ENCODE results near the gene NRXN2.

The NRXN2 gene

DNA sequence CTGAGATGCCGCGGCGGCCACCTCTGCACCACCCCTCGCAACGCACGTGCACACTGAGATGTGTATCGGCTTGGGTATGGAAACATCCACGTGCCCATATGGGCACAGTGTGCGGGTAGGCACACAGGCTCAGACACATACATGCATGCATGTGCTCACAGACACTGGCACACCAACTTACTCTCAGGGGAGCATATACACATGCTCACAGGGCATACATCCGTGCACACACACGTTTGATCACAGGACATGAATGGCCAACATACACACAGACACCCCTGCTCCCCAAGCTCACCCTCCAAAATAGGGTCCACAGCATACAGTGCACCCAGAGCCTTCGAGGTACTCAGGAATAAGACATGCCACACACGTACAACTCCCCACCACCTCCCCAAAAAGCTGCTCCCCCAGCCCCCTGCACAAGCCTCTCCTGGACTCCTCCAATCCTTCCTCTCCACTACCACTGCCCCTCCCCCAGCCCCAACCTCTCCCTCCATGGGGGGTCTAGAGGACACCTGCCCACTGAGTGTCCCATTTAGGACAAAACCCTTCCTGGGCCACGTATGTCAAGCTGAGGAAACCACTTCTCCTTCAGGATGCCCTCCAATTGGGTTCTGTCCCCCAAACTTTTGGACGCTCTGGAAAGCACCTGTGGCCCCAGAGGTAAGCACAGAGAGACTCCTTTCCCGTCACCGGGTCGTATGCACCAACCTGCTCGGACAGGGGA is 78.9 kb downstream of the NRXN2 start:
- peak; percentile 61 for DNase-seq

DNA sequence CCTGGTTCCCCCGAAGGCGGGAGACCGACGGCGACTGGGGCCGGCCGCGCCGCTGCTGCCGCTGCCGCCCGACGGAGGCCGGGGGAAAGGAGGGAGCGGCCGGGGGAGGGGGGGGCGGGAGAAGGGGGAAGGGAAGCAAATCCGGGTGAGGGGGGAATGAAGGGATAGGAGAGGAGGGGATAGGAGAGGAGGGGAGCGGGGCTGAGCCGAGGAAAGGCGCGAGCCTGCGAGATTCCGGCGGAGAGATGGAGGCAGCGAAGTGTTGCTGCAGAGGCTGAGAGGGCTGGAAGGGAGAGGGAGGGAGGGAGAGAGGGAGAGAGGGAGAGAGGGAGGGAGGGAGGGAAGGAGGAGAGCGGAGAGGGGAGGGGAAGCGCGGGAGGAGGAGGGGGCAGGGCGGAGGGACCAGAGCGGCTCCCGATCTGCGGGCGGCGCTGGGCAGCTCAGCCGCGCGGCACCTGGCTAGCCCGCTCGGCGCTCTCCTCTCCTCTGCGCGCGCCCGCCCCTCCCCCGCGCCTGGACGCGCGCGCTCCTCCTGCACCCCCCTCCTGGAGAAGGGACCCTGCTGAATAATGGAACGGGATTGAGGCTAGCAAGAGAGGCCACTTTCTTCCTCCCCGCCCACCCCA is 79.6 kb downstream of the NRXN2 start:
- peak; percentile 88 for DNase-seq

DNA sequence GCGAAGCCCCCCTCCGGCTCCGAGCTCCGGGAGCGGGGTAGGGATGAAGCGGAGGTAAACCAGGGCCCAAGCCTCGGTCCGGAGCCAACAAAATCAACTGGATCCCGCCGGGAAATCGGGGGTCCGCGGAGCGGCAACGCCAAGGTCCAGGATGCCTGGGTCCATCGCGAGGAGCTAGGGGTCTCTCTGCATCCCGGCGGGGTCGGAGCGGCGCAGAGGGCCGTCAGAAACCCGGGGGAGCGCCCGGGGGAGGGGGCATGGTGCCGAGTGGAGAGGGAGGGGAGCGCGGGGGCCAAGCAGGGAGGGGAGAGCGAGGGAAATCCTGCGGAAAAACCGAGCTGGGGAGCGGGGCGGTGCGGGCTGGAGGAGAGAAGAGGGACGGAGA is 80.1 kb downstream of the NRXN2 start:
- DNase-seq, result peak; percentile 30

DNA sequence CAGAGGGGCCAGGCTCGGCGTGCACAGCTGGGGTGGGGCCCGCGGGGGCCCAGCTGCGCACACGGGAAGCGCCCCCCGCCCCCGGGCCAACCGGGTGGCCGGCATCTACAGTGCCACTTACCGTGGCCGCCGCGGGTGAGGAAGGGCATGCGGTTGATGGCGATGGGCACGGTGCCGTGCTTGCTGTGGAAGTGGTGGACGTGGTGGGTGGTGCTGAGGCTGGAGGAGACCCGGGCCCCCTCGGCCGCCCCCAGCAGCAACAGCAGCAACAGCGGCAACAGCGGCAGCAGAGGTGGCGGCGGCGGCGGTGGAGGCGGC is 80.6 kb downstream of the NRXN2 start:
- DNase-seq, result peak; percentile 19

DNA sequence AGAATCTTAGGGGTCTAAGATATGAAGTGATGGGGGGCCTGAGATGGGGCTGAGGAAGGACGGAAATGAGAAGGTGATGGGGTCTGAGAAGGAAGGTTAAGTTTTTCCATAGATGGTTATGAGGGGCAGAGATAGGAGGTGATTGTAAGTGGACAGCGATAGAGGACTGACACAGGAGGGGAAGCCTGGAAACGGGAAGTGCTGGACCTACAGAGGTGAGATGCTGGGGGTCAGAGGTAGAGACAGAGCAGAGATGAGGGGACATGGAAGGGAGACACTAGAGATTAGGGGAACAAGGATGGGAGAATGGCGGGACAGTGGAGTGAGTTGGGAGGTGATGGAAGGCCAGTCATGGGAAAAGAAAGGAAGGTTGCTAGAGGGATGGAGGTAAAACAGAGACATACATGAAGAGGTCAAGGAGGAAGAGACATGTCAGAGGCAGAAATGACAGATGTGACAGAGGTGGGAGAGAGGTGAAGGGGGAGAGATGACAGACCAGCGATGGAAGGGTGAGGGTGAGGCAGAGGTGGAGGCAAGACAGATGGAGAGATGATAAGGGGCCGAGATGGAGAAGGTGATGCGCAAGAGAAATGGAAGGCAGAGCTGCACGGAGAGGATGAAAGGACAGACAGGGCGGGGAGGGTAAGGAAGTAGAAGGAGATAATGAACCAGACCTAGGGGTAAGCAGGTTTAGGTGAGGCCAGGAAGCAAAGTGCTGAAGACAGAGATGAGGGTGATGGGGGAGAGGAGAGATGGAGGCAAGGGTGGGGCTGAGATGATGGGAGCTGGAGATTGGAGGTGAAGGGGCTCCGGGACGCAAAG is 81.2 kb downstream of the NRXN2 start:
- DNase-seq, result no peak

DNA sequence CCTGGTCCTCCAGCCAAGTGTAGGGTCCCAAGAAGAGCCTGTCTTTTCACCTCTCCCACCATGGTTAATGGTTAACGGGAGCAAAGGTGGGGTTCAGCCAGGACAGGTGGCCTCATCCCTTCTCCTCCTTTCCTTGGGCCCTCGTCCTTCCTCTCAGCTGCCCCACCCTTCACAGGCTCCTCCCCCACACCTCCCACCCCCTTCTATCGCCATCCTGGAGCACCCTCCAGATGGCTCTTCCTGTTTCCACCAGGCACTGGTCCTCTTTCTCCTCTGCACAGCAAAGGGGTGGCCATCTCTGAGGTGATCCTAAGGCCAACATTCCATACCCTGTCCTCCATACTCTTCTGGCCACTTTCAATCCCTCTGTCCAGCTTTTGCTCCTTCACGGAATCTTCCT is 83.1 kb downstream of the NRXN2 start:
- DNase-seq, result no peak

DNA sequence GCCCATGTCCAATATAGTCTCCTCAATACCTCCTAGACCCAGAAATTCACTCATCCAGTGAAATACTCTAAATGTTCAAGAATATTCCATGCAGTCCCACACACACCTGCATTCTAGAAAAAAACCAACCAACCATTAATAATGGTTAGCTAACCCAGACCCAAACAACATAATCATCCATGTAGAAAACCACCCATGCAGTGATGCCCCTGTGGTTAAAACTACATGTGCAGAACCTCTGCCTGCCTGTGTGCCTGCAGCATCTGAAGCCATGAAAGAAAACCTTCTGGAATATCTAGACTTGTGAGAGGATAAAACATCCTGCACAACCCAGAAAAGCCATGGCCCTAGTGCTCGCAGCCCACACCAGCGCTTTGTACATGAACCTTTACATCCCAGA is 84.2 kb downstream of the NRXN2 start:
- DNase-seq, result no peak

DNA sequence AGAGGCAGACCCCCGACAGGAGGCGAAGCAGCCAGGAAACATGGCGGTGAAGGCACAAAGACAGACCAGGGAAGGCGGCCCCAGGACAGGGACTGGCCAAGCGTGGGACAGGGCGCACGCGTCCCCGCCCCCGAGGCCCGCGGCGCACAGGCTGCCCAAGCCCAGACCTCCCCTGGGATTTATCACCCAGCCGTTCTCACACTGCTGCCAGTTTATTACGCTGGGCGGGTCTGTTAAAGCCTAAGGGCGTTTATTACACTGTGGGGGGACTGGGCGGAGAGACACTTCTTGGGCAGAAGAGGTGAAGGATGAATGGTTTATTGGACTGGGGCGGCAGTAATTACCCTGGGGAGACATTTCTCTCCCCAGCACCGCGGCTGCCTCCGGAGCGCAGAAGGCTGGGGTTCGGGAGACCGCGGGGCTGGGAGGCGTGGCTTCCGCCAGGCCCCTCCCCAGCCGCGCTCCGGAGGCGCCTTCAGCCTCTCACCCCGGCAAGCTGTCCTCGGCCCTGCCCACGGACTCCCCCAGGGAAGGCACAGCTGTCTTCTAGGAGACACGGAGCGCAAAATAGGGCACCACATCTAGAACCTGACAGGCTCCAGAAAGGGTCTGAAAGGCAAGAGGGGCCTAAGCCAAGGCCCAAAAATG is 84.9 kb downstream of the NRXN2 start:
- peak; percentile 96 for DNase-seq

DNA sequence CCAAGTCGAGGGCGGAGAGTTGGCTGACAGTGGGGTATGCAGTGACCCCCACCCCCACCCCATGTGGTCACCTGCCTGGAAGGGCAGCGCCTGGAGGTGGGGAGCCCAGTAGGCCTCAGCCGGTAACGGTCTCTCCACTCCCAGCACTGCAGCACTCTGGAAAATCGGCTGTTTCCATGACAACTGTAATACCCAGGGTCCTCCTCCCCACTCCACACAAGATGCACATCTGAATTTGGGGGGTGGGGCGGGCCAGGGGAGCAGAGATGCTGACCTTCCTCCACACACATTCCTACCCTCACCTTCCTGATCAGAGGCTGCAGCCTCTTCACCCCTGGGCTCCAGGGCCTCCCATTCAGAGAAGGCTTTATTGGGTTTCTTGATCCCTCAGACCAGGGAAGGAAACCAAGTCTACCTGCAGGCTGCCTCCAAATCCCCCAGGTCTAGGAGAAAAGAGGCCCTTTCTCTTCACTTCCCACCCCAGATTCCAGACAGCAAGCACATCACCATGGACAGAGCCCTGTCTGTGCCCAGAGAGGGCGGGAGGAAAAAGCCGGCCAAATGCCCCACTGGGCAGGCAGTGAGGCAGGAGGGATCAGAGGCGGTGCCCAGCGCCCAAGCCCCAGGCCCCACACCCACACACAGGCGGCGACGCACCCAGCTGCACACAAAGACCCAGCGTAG is 85.5 kb downstream of the NRXN2 start:
- no peak for DNase-seq

DNA sequence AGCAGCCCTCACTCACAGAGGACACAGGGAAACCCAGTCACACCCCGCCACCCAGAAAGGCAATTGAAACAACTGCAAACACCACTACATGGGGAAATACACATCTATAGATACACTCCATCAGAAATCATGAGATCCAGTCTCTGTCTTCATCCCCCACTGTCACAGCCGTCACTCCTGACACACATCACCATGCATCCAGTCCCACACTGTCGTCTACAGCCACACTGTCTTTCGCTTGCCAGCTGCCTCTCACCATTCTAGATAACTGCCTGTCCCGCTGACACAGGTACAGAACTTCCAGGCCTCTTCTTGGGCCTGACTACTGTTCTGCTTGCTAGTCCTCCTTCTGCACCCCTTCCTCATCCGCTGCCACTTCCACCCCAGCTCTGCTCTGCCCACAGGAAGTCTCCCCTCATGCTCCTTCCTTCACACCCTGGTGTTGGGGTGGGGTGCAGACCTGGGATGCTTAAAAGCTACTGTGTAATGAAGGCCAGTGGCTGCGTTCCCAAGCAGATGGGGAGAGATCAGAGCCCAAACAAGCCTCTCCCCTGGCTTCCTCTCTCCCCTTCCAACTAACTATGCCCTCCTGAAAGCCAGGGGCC is 89.3 kb downstream of the NRXN2 start:
- DNase-seq, result no peak

DNA sequence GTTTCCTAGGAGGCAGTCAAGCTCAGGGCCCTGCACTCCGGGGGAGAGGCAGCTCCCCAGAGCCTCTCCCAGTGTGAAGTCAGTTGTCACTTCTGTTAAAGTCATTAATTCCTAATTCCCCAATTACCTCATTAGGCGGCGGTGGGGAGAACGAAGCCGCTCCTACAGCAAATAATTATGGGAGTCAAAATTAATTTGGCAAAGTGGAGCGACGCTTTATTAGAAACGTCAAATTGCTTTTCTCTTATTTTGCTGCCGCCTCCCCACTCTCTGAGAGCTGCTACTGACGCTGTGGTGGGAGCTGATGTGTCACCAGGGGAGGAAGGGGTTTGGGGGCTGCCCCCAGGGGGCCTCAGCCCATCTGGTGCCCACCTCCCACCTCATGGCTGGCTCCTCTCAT is 90.3 kb downstream of the NRXN2 start:
- DNase-seq, result no peak

DNA sequence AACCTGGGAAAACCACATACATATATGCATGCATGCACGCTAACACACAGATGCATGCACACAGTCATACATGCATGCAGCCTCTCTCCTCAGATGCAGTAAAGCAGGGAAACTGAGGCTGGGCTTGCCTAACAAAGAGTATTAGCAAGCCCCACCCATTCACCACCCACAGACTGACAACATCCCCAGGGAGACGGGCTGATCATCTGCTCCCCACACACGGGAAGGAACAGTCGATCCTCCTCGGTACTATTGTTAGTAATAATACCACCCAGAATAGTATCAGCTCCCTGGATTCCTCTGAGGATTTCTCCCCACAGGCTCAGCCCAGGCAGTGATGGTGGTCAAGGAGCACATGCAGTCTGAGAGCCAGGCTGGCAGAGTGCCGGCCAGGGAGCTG is 90.8 kb downstream of the NRXN2 start:
- DNase-seq, result no peak

DNA sequence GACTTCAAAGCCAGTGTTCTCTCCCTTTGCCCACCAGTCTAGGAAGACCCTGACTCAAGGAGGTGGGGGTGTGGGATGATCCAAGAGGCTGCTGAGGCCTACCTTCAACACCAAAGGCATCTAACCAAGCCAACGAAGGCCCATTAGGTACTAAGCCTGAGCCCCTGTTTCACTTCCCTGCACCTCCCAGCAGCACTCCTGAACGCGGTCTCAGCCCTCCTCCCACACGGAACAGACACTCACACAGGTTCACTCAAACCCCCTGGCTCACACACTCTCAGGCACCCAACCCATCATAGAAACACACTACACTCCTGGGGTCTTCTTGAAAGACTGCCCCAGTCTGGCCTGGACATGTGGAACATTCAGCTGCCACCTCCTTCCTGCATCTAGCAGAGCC is 91.3 kb downstream of the NRXN2 start:
- no peak for DNase-seq

DNA sequence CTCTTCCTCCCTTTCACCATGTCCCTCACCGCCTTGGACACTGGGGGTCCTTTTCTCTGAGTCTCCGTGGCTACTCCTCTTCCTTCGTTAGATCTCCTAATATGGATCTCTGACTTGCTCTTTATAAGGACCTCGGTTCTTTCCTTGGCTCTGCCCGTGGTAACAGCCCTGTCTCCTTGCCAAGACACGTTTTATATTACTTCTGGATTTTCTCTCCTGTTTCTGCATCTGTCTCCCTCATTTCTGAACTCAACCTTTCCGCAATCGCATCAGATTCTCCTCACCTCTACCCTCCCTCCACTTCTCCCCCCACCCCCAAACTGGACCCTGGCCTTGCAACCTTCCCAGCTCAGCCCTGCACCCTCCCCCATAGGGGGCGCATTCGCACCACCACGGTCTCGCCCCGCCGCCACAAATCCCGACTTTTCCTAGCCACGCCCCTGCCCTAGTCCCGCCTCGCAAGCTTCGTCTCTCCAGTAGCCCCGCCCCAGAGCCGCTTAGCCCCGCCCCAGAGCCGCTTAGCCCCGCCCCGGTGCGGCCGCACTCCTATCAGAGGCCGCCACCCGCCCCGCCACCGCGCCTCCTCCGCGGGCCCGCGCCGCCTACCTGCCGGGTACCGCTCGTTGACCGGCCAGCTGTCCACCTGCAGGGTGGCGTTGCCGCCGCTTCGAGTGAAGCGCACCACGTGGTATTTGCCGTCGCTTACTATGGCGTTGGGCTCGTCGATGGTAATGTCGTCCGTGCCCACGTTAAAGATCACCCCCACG is 93.0 kb downstream of the NRXN2 start:
- no peak for DNase-seq

DNA sequence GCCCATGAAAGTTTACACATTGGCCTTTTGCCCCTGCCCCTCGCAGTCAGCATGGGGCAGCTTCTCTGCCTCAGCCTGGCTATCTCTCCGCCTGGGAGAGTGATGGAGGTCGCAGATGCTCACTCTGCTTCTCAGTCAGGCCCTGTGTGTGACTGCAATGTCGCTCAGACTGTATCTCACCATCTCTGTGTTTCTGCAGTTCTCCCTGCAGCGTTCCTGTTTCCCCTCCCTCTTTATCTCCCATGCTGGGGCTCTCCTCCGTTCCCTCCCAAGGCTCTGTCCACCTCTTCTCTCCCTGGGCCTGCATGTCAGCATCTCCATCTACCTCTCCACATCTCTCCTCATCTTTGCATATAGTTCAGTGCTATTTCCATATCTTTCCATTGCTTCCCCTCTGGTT is 93.9 kb downstream of the NRXN2 start:
- DNase-seq, result no peak

DNA sequence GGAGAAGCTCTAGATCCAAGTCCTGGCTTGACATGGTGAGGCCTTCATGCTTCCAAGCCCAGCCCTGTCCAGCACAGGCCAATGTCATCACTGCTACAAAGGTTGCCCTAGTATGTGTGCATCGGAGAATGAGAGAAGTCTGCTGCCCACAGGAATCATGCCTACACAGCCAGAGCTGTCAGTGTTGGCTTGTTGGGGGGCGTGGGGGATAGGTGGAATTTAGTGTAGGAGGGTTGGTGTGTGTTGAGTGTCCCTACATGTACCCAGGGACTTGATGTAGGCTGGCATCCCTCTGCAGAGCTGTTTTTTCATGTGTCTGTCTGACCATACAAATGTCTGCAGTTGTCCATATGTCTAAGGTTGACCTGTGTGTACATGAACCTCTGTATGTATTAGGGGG is 94.4 kb downstream of the NRXN2 start:
- no peak for DNase-seq

DNA sequence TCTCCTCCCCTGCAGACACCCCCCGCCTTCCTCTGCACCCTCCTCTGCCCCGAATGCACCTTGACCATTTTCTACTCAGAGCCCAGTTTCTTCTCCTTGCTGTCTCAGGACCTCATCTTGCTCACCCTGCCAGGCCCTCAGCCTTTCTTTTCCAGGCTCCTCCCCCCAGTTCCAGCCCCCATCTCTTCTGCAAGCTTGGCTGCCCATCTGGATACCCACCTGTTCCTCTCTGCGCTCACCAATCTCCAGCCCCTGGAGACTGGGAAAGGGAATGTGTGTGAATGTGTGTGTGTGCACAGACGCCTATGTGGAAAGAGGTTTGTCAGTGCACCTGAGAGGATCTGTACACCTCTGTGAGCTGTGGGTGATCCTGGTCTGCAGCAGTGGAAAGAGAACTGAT is 95.6 kb downstream of the NRXN2 start:
- DNase-seq, result peak; percentile 79

DNA sequence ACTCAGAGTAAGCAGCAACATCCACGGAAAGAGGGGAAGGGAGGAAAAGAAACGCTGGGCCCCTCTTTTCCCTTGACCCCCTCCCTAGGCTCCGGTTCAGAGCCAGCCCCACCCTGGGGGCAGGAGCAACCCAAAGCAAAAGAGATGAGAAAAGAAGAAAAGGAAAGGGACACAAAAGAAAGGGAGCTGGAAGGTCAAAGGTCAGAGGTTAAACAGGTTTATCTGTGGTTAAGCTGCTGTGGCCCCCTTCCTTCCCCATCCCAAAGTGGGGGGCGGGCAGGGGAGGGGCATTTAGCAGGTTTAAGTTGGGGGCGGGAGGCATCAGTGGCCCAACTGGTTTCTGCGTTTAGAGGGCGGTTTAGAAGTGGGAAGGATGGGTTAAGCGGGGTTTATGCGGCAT is 96.4 kb downstream of the NRXN2 start:
- no peak for DNase-seq

DNA sequence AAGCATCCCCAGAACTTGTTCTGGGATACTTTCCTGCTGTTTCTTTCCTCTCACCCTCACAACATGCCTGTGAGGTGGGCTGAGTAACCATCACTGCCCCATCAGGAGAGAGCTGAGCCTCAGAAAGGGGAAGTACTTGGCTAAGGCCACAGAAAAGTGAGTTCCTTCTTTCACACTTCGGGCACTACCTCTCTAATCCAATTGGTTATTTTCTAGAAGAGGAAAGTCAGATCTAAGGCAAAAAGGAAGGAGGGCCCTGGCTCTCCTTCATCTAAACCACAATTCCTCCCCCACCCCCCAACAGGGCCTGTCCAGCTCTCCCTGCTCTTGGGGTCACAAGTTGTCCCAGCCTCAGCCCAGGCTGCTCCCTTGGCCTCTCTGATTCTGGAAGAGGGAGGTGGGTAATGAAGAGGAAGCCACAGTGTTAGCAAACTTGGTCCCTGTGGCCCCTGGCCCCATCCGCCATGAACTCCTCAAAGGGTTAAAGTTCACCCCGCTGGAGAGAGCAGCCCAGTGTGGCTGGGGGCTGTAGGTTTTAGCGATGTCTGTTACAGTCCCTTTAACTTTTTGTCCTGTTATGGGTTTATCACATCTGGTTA is 98.0 kb downstream of the NRXN2 start:
- DNase-seq, result no peak

DNA sequence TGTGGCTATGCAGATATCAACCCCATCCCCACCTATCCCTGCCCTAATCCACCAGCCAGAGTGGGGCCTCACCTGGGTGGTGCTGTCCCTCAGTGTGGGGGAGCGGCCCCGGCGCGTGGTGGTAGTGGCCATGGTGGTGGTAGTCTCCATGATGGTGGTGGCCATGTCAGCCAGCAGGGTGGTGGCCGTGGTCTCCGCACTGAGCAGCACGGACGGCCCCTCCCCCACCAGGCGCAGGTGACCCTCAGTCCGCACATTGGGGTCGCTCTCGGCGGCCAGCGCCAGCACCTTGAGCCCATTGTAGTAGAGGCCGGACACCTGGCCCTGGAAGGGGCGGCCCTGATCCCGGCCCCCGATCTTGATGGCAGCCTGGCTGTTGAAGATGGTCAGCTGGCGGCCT is 100.3 kb downstream of the NRXN2 start:
- DNase-seq, result no peak

DNA sequence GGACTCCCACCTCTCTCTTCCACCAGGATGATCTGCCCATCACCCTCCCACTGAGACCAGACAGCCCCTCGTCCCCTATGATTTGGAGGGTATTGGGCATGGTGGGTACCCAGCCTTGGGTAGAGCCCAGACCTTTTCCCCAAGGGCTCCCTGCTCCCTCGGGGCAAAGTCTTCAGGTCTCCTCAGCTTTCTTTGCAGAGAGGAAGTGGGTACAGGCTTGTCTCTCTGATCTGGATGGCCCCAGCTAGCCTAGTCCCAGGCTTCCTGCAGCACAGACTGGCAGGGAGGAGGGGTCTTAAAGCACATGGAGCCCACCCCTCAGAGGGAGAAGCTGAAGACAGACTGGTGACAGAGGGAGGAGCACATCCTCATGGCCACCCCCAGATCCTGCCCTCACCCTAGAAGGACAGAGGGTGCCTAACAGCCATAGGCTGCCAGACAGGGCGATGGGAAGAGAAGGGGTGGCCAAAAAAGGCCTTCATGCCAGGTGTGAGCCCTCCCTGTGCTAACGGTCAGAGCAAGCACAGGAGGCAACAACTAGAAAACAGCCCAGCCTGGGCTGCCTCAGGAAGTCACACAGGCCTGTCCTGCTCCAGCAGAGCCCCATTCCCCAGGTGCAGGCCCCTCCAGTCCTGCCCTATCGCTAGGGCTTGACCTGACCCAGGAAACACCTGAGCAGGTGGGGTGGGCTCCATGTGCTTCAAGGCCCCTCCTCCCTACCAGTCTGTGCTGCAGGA is 101.5 kb downstream of the NRXN2 start:
- no peak for DNase-seq
